Ecto neural progenitor cell (in vitro differentiated cells): ENCODE measurements around the gene RAG2.

Source experiments
- DNase-seq: peaks from one replicate; pipeline ENCODE4 v3.0.0-alpha.2; 2018; ENCODE audit warnings: low spot score

The RAG2 gene

GRCh38 chr11:36550385-36551115, 47.5 kb downstream of the RAG2 start:
- DNase-seq = no peak
